ENCODE measurements around the gene ACVRL1.
"Not testable (repeated sequence)": the region's sequence is repeated elsewhere in the genome, so short reads cannot be mapped to it uniquely, and the experiment has no call there.

The ACVRL1 gene

GRCh38 chr12:51873251-51873994 lies 33.9 kb upstream of the ACVRL1 start:
- no peak for DNase-seq (ENCODE audit: low read depth in 4 of 4, low spot score in 1 of 4)

- DNase-seq (ENCODE audit: low read depth in 4 of 4, low spot score in 1 of 4), result no peak
These were observed 33.3 kb upstream of the ACVRL1 start for GRCh38 chr12:51874000-51874399.

DNA sequence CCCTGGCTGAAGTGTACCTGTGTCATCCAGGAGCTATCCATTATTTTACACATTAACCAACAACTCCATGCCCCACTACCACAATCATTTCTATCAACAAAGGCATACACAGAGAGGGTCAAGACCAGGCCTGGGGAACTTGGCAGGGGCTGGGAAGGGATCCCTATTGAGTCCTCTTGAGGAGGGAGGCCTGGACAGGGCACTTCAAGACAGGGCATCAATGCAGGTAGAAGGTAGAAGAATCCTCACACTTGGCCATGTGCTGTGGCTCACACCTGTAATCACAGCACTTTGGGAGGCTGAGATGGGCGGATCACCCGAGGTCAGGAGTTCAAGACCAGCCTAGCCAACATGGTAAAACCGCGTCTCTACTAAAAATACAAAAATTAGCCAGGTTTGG lies 32.8 kb upstream of the ACVRL1 start:
- no peak for DNase-seq (ENCODE audit: low read depth in 4 of 4, low spot score in 1 of 4)

DNA sequence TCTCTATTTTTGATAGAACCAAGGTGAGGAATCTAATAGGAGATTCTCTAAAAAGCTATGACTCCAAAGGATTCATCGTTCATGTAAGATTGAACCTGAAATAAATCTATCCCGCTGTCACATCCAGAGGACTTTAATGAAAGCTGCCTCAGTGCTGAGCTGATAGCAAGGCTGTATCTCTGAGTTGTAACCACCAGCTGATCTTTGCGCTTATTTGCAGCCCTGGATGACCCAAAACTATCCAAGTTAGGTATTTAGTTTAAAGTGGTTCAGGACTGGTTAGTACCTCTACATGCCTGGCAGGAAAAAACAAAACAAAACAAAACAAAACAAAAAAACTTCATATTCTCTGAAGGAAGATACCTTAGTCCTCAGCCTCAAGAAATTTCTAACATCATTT lies 28.2 kb upstream of the ACVRL1 start:
- DNase-seq (ENCODE audit: low read depth in 4 of 4, low spot score in 1 of 4), result no peak

DNA sequence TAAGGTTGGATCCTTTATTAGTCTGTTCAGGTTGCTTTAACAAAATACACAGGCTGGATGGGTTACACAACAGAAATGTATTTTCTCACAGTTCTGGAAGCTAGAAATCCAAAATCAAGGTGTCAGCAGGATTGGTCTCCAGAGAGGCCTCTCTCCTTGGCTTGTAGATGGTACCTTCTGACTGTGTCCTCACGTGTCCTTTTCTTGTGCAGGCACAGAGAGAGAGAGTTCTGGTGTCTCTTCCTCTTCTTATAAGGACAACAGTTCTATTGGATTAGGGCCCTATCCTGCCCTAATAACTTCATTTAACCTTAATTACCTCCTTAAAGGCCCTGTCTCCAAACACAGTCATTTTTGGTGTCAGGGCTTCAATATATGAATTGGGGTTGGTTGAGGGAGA lies 24.0 kb upstream of the ACVRL1 start:
- no peak for DNase-seq (ENCODE audit: low read depth in 4 of 4, low spot score in 1 of 4)

DNA sequence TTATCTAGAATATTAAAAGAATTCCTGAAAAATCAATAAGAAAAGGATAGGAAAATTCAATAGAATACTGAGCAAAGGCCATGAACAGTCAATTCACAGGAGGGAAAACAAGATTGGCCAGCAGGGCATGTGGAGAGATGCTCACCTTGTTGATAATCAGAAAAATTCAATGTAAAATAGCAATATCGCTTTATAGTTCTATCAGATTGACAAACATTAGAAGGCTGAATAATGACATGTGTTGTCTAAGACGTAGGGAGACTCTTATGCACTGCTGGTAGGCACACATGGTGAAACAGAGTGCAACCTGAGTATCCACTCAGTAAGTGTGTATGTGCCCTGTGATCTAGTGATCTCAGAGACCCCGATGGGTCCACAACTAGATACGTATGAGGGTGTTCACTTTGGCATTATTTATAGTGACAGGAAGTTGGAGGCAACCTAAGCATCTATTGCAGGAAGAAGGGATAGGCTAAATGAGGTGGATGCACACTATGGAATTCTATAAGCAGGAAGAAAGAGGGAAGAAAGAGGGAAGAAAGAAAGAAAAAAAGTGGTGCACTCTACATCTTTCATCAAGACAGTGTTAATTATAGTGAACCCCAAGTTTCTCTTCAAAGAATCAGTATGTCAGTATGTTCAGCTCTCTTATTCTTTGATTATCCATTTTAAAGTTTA lies 23.2 kb upstream of the ACVRL1 start:
- no peak for DNase-seq (ENCODE audit: low read depth in 4 of 4, low spot score in 1 of 4)

- no peak for DNase-seq (ENCODE audit: low read depth in 4 of 4, low spot score in 1 of 4)
These were observed 22.6 kb upstream of the ACVRL1 start for GRCh38 chr12:51884676-51885229.

GRCh38 chr12:51885294-51886020 lies 21.8 kb upstream of the ACVRL1 start:
- DNase-seq (ENCODE audit: low read depth in 4 of 4, low spot score in 1 of 4), result not testable (repeated sequence)

GRCh38 chr12:51886021-51886710 lies 21.1 kb upstream of the ACVRL1 start:
- DNase-seq (ENCODE audit: low read depth in 4 of 4, low spot score in 1 of 4), result no peak

DNA sequence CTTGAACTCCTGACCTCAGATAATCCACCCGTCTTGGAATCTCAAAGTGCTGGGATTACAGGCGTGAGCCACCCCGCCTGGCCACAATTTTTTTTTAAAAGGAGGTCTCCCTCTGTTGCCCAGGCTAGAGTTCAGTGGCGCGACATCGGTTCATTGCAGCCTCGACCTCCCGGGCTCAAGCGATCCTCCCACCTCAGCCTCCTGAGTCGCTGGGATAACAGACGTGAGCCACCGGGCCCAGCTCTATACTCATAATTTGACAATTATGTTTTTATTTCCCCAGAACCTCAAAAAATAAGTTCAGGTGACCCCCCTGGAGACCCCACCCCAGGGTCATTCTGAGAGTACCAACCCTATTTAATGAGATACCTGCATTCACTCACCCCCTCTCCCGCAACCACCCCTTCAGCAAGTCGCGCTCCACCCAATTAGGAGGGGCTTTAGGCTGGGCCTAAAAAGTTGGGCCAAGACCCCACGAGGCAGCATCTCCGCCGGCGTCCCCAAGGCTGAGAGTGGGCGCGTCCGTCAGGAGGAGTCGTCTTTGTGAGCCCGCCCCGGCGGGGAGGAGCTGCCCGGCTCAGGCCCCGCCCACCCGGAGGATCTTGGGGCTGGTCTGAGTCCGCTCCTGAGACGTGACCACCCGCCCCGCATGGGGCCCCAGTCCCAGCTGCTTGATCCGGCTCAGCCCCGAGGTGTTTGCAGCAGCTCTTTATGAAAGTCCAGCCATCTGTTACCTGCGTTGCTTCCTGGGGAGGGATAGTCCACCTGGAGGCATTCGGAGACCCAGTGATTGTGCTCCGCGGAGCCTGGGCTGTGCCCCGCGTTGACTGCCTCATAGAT lies 19.6 kb upstream of the ACVRL1 start, which contains the start of gene ANKRD33:
TSS of gene ANKRD33 (plus strand) at position 628 of the 840 bp plus-strand sequence. CDS start at position 712, 84 bp downstream.
- DNase-seq (ENCODE audit: low read depth in 4 of 4, low spot score in 1 of 4), result no peak

DNA sequence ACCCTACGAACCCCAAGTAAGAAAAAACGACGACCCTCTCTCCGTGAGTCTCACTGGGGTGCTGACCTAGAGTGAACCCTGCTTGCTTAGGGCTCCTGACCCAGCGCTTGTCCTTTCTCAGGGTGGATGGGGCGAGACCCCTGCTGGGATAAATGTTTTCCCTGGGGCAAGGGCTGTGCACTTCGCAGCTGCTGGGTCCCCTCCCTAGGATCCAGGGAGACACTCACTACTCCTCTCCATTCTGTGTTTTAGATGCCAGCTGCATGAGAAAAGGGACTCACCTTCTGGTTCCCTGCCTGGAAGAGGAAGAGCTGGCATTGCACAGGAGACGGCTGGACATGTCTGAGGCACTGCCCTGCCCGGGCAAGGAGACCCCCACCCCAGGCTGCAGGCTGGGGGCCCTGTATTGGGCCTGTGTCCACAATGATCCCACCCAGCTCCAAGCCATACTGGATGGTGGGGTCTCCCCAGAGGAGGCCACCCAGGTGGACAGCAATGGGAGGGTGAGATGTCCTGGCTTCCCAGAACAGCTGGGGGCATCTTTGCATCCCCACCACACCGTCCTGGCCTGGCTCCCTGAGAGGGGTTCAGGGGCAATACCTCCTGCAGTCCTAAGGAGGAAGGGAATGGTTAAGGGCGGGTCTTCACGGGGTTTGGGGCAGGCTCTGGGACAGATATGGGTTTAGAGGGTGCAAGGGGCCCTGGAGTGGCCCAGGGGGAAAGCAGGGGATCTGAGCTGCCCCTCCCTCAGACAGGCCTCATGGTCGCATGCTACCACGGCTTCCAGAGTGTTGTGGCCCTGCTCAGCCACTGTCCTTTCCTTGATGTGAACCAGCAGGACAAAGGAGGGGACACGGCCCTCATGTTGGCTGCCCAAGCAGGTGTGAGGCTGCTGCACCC lies 18.7 kb upstream of the ACVRL1 start:
- DNase-seq (ENCODE audit: low read depth in 4 of 4, low spot score in 1 of 4), result no peak

DNA sequence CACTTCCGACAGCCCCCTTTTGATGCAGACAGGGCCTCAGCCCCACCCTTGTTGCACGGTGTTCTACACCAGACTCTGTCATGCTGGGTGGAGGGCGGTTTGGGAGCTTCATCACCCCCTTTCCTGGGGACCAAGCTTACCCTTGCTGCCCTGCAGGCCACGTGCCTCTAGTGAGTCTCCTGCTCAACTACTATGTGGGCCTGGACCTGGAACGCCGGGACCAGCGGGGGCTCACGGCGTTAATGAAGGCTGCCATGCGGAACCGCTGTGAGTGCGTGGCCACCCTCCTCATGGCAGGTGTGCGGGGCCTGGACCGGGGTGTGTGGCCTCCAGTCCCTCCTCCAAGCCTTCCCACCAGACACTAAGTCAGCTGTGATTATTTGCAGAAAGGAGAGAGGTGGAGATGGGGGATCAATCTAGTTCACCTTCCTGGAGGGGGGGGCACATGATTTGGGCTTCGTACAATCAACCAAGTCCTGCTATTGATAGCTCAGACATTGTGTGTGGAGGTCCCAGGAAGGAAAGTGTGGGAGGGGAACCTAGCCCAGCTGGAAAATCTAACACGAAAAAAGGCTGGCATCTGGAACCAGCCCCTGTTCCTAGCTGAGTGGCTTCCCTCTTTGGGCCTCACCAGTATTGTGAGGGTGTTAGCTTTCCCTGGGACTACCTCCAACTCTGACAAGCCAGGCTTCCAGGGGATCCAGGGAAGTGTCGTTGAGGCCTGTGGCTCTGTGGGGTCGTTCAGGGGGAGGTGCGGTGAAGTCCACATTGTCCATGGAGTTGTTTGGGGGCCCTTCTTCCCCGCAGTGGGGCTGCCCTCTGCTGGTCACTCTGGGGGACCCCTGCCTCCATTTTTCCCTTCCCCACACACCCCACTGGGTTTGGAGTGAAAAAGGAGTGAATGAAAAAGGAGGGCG lies 17.8 kb upstream of the ACVRL1 start:
- DNase-seq (ENCODE audit: low read depth in 4 of 4, low spot score in 1 of 4), result no peak

DNA sequence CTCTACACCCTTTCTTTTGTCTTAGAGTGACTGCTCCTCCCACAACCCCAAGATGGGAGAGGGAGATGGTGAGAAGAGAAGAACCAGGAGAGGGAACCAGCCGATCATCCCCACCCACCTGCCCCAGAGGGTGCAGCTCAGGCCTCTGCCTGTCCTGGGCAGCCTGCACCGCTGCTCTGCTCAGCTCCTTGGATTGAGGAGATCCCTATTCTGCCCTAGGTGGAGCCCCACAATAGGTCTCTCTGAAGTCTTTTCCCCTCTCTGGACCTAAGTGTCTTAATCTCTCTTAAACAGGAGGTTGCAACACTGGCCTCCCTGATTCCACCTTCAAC lies 17.2 kb upstream of the ACVRL1 start:
- no peak for DNase-seq (ENCODE audit: low read depth in 4 of 4, low spot score in 1 of 4)

GRCh38 chr12:51890511-51891171 lies 16.7 kb upstream of the ACVRL1 start:
- DNase-seq (ENCODE audit: low read depth in 4 of 4, low spot score in 1 of 4), result no peak

- no peak for DNase-seq (ENCODE audit: low read depth in 4 of 4, low spot score in 1 of 4)
These were observed 15.5 kb upstream of the ACVRL1 start for GRCh38 chr12:51891843-51892242.

DNA sequence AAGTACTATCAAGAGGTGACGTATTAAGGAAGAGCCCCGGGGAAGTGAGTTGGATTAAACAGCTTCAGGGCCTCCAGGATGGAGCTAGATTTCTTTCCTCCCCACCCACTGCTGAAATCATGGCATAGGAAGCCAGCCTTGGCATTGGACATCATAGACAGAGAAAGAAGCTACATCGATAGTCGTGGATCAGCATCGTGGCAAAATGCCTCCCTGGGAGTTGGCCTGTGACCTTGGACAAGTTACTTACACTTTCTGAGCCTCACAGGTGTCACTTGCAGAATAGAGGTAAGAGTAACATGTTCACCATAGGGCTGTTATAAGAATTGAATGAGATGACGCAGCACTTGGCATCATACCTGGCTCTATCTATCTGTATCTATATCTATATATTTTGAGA lies 13.5 kb upstream of the ACVRL1 start:
- DNase-seq (ENCODE audit: low read depth in 4 of 4, low spot score in 1 of 4), result no peak

DNA sequence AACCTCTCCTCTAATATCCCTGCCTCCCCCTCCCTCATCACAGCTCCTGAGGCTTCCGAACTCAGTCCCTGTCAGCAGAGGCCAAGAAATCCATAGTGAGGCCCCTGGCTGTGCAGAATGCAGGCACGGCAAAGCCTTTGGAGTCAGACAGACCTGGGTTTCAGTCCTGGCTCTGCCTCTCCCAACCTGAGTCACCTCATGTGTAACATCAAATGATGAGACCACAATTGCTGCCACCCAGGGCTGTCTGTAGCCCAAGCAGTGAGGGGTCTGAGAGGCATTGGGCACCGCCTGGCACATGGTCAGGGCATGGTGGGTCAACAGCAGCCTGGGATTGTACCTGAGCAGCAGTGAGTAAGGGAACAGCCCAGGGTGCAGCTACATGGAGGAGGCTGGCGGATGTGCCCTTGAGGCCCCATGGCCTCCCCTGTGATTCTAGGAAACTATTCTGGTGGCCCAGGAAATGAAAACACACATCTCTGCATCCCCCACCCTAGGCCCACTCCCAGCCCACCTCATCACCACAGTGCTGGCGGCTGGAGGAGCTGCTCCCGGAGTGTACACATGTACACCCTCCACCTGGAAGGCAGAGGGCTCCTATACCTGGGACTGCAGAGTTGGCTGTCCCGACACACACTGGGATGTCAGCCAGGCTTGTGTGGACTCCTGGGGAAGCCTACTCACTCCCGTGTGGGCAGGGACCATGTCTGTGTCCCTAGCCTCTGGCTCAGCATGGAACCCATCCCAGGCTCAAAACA lies 11.7 kb upstream of the ACVRL1 start:
- DNase-seq (ENCODE audit: low read depth in 4 of 4, low spot score in 1 of 4), result no peak
